GM19025 (cell line): ENCODE measurements around the gene ENTPD8.
"Not testable (repeated sequence)": the region's sequence is repeated elsewhere in the genome, so short reads cannot be mapped to it uniquely, and the experiment has no call there.

Source experiments
- ATAC-seq: cut with Tn5 transposase; IDR thresholded peaks from one replicate; pipeline ENCODE4 v1.9.1; 2021; ENCODE audit warnings: mild to moderate bottlenecking, low read depth, moderate library complexity; ENCODE audit not compliant: unreplicated experiment

Gene ENTPD8

GRCh38 chr9:137459601-137460362 is 18.6 kb upstream of the ENTPD8 start:
- ATAC-seq: no peak

DNA sequence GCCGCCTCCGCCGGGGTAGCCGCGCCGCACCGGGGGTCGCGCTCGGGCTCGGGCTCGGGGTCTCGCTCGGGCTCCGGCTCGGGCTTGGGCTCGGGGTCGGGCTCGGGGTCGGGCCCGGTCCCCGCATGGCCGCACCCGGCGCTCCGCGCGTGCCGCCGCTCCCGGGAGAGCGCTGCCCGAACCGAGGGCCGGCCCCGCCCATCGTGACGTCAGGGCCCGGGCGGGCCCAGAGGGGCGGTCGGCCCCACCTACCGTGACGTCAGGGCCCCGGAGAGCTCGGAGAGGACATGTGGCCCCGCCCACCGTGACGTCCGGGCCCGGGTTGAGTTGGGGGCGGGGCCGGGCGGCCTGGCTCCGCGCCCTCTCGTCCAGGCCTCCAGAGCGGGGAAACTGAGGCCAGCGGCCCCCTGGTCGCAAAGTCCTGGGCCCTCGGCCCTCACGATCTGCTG is 18.0 kb upstream of the ENTPD8 start, which contains the start of gene NSMF:
Gene NSMF (minus strand): TSS at position 183 of the 449 bp plus-strand sequence. CDS start 232 bp downstream, outside the sequence.
- peak; percentile 79 for ATAC-seq

DNA sequence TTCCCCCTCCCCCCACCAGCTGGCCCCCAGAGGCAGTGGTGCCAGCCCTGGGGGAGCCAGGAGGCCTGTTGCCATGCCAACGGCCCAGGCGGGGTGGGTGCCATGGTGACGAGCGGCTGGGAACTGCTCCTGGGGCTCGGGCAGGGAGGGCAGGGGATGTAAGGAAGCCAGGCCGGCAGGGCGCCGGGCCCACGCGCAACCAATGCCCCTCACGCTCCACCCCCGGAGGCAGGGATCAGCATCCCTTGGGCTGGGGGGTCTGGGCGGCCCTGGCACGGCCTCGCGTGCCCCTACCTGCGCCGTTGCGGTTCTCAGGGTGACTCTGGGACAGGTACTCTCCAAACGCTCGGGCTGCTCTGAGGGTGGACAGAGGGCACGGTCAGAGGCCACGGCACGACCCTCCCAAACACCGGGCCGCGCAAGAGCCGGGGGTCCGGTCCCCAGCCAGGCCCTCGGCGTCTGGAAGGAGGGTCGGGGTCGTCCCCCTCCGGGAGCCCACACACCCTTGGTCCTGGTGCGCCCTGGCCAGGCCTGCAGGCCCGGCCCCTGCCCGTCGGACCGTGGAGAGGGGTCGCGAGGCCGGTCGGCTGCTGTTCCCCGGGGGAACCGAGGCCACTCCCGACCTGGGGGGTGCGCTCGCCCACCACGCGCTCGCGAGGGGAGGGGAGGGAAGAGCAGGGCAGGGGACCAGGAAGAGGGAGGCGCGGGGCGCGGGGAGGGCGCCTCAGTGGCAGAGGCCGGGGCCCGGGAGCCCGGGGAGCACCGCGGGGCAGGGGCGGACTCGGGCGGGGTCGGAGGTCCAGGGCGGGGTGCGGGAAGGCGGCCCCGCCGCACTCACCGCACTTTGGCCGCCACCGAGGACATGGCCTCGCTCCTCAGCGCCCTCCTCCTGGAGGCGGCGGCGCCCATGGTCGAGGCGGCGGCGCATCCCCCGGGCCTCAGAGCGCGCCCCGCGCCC is 17.3 kb upstream of the ENTPD8 start:
- peak; percentile 24 for ATAC-seq

GRCh38 chr9:137457406-137458193 is 16.4 kb upstream of the ENTPD8 start:
- ATAC-seq: no peak

GRCh38 chr9:137456864-137457405 is 15.8 kb upstream of the ENTPD8 start:
- ATAC-seq: no peak

DNA sequence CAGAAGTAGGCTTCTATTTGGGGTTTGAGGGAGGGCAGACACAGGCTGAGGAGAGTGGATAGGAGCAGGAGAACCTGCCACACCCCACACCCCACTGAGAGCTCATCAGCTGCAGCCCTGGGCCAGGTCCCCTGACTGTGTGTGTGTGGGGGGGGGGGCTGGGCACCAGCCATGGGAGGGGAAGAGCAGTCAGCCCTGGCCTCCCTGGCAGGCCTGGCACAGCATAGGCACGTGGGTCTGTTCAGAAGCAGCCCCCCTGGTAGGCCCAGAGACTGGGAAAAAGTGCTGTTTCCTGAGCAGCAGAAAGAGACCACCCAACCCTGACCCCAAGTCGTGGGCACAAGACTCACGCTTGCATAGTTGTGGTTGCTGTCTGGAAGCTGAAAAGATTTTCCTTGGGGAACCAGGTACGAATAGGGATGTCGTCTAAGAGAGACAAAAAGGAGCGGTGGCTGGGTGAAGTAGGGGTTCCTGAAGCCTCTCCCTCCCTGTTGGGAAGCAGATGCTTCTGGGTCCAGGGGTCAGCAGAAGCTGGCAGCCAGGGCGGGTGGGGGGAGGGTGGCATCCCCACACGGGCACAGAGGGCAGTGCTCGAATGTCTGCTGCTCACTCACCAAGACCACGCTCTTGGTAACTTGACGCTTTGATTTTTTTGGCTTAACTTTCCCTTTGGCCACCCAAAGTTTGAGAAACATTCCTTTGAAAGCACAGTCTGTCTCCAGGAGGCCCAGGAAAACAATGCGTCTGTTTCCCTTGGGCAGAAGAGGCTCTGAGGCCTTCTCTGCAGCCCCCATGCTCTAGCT is 15.1 kb upstream of the ENTPD8 start:
- no peak for ATAC-seq

DNA sequence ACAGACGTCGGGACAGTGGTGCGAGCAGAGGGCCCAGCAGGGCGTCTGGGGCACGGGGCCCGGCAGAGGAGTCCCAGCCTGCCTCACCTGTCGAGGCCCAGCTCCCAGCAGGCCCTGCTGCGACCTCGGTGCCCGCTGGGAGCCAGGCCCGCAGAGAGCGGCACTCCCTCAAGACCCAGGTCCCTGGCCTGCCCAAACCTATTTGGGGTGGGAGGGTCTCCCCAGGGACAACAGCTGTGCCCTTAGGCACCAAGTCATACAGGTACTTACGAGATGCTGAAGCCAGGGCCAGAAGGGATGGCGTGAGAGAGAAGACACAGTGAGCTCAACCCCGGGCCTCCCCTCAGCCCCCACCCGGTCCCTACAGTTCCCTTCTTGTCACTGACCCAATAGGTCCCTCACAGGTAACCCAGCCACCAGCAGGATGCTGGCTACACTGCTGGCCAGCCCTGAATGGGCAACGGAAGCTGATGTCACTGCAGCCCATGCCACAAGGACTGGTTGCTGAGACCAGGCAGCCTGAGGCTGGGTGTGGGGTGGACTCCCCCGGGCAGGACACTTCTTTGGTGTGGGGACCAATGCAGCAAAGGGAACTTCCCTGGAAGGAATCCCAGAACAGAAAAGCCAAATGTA is 14.3 kb upstream of the ENTPD8 start:
- ATAC-seq: no peak

- ATAC-seq: no peak
Observed at GRCh38 chr9:137454597-137455358, 13.6 kb upstream of the ENTPD8 start.

- no peak for ATAC-seq
Observed at GRCh38 chr9:137454145-137454596, 13.0 kb upstream of the ENTPD8 start.

DNA sequence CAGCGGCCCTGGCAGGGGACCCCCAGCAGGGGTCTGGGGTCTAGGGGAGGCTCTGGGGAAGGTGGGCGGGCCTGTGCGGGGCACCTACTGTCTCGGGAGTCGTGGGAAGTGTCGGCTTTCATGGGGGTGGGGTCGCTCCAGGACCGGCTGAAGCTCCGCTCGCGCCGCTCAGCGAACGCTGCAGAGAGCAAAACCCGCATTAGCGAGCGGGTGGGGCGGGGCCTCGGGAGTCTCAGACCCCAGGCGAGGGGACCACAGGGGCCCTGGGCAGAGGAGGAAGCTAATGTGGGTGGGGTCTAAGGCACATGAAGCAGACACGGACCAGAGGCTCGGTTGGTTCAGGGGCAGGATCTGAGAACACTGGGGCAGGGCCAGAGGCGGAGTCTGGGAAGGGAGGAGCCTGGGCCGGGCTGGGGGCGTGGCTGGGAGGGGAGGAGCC is 12.5 kb upstream of the ENTPD8 start:
- ATAC-seq: no peak

DNA sequence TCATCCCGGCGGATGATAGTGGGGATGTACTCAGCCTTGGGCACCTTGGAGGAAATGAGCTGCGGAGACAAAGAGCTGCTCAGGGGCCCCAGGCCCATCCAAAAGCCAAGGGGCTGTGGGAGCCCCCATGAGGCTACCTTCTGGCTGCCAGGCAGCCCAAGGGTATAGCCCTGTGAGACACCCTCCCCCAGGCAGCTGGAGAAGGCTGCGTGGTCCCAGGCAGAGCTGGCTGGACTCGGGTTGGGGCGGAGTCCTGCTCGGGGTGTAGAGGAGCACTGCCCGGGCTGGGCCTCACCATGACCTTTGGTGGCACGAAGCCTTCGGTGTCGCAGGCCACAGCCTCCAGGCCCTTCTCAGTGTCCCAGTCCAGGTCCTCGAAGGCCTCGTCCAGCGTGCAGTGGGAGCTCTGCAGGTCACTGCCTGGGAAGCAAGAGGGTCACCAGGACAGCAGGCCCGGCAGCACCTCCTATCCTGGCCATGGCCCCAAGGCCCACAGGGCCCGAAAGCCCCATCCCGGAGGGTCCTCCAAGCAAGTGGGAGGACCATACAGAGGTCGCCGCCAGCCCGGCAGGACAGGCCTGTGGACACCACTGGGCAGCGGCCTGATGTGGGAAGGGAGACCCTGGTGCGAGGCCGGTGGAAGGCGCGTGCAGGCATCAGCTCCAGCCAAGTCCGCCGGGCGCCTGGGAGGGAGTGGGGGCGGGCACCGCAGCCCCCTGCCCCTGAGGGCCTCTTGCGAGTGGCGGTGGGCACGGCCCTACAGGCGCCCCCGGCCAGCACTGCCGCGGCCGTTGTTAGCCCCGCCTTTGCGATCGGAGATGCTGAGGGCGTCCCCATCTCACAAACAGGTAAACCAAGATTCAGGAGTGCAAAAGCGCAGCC is 11.8 kb upstream of the ENTPD8 start:
- no peak for ATAC-seq

DNA sequence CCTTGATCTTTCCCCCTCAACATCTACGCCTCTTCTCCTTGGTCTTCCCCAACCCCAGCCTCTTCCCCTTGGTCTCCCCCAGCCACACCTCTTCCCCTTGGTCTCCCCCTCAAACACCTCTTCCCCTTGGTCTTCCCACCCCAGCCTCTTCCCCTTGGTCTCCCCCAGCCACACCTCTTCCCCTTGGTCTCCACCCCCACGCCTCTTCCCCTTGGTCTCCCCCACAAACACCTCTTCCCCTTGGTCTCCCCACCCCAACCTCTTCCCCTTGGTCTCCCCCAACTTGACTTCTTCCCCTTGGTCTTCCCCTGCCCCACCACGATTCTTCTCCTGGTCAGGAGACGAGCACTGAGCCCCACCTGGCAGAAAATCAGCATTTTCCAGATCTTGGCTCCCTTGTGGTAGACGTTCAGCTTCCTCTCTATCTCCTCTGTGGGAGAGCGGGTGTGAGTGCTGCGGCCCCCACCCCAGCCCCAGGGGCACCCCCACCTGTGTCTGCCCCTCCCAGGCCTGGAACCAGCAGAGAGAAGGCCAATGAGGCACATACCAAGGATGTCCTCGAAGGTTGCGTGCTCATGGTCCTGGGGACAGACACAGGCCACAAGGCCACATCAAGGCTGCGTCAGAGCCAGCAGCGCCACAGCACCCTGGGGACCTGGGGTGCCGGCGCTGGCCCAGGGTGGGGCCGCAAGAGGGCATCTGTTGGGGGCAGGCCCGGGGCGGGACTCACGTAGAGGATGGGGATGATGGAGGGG is 11.0 kb upstream of the ENTPD8 start:
- no peak for ATAC-seq

DNA sequence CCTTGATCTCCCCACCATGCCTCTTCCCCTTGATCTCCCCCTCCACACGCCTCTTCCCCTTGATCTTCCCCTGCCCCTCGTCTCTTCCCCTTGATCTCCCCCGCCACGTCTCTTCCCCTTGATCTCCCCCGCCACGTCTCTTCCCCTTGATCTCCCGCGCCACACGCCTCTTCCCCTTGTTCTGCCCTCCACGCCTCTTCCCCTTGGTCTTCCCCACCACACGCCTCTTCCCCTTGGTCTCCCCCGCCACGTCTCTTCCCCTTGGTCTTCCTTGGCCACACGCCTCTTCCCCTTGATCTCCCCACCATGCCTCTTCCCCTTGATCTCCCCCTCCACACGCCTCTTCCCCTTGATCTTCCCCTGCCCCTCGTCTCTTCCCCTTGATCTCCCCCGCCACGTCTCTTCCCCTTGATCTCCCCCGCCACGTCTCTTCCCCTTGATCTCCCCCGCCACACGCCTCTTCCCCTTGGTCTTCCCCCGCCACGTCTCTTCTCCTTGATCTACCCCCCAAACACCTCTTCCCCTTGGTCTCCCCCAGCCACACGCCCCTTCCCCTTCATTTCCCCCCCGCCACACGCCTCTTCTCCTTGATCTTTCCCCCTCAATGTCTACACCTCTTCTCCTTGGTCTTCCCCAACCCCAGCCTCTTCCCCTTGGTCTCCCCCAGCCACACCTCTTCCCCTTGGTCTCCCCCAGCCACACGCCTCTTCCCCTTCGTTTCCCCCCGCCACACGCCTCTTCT is 10.3 kb upstream of the ENTPD8 start:
- ATAC-seq: not testable (repeated sequence)

- not testable (repeated sequence) for ATAC-seq
Observed at GRCh38 chr9:137450539-137451222, 9.5 kb upstream of the ENTPD8 start.

GRCh38 chr9:137449931-137450538 is 8.9 kb upstream of the ENTPD8 start:
- ATAC-seq: no peak
